Esophagus muscularis mucosa (tissue), 4 donors: ENCODE measurements around the gene BHLHE41. TPM values are rescaled to one million over a fixed set of nuclear protein-coding genes. Genes with fewer than 3 reads are reported as not detected.
A peak's percentile ranks its signal among the peaks of the same experiment; 100 is the strongest.

Source experiments
- DNase-seq: peaks from one replicate; pipeline ENCODE4 v3.0.0-alpha.2; 2017; ENCODE audit errors: extremely low spot score
- H3K27ac ChIP-seq, 4 donors: fragments of 200-600 bp; sonication (generic); replicated peaks in 1 of 4; 1 replicate in 3 of 4; 2 replicates in 1 of 4; pipeline ENCODE4 v1.5.1; 2016 to 2019; ENCODE audit warnings: mild to moderate bottlenecking in 1 of 4
- H3K27me3 ChIP-seq, 4 donors: fragments of 200-600 bp; sonication (generic); one replicate each; pipeline versions ENCODE4 v1.5.1 to v1.6.0; 2016 to 2019
- H3K36me3 ChIP-seq, 4 donors: fragments of 200-600 bp; sonication (generic); one replicate each; pipeline ENCODE4 v1.5.1; 2016 to 2019
- H3K4me1 ChIP-seq, 4 donors: fragments of 200-600 bp; sonication (generic); one replicate each; pipeline ENCODE4 v1.5.1; 2016 to 2019
- H3K4me3 ChIP-seq, 4 donors: fragments of 200-600 bp; sonication (generic); 1 replicate in 2 of 4; 2 replicates in 2 of 4; pipeline ENCODE4 v1.5.1; 2016 to 2019; ENCODE audit warnings: mild to moderate bottlenecking in 4 of 4, moderate library complexity in 1 of 4
- H3K9me3 ChIP-seq, 4 donors: fragments of 200-600 bp; sonication (generic); 1 replicate in 3 of 4; 2 replicates in 1 of 4; pipeline ENCODE4 v1.5.1; 2016 to 2019
- EP300 ChIP-seq: sonication (generic); formaldehyde crosslinking; IDR thresholded peaks from one replicate; pipeline ENCODE4 v1.6.1; 2017; ENCODE audit warnings: antibody characterized with exemption
- POLR2A ChIP-seq: fragments of 450-650 bp; IDR thresholded peaks from one replicate; pipeline ENCODE4 v1.6.1; 2017; ENCODE audit warnings: antibody characterized with exemption, moderate library complexity, mild to moderate bottlenecking, low read depth
- POLR2AphosphoS5 ChIP-seq, 2 donors: sonication (generic); formaldehyde crosslinking; IDR thresholded peaks; one replicate each; pipeline ENCODE4 v1.6.1; 2017; ENCODE audit warnings: antibody characterized with exemption in 2 of 2
- WGBS: methylation state at CpG from one replicate; pipeline ENCODE4 v1.1.5; 2018; 5-methylcytosine and 5-hydroxymethylcytosine counted together
- intact Hi-C: fragments of 100-400 bp; cut with DNase I; formaldehyde crosslinking; loops from one replicate; pipeline ENCODE4 v1.15.1; 2023
- total RNA-seq, 4 donors: library from RNA; depleted of rRNA; stranded (reverse); fragments of >200 nt; gene quantifications; one replicate each; pipeline versions ENCODE4 v1.1.0 to v1.2.1, GENCODE V29; 2016
- TF ChIP-seq, protein P1 (sequence below), 3 experiments: fragments of 200-600 bp in 2 of 3; fragments of 450-650 bp in 1 of 3; sonication (generic) in 2 of 3; IDR thresholded peaks; one replicate each; pipeline ENCODE4 v1.5.1; 2017 to 2019; ENCODE audit warnings: antibody characterized with exemption in 3 of 3, mild to moderate bottlenecking in 2 of 3, moderate library complexity in 1 of 3

The BHLHE41 gene
- total RNA-seq, 4 donors from 2014 or later, result 6.3 to 20.0 (median 14.8) TPM

GRCh38 chr12:26092346-26093105, 32.3 kb downstream of the BHLHE41 start:
- no peak overlapping the region for H3K4me3 ChIP-seq
- no peak for DNase-seq
- no peaks in the 10 kb centered on the region for H3K27me3 ChIP-seq
- H3K4me1 ChIP-seq, result peaks cover 0 to 5% (median 2%) of the 10 kb centered on the region in 4 donors
- no peaks in the 10 kb centered on the region for H3K9me3 ChIP-seq
- intact Hi-C loops, result loop anchor here (10.0 kb wide), 1 partner anchor 612 kb away; no protein-coding TSS in a partner anchor
- no peaks in the 10 kb centered on the region for H3K36me3 ChIP-seq
- no peak overlapping the region for H3K27ac ChIP-seq
- 72% methylated on average over 4 of the region's 4 CpGs for WGBS
- TF ChIP-seq EP300 (no peak), POLR2AphosphoS5 (IDR thresholded peaks at IDR 0.05) (no peak), POLR2A (no peak)
- TF ChIP-seq, protein P1, sequence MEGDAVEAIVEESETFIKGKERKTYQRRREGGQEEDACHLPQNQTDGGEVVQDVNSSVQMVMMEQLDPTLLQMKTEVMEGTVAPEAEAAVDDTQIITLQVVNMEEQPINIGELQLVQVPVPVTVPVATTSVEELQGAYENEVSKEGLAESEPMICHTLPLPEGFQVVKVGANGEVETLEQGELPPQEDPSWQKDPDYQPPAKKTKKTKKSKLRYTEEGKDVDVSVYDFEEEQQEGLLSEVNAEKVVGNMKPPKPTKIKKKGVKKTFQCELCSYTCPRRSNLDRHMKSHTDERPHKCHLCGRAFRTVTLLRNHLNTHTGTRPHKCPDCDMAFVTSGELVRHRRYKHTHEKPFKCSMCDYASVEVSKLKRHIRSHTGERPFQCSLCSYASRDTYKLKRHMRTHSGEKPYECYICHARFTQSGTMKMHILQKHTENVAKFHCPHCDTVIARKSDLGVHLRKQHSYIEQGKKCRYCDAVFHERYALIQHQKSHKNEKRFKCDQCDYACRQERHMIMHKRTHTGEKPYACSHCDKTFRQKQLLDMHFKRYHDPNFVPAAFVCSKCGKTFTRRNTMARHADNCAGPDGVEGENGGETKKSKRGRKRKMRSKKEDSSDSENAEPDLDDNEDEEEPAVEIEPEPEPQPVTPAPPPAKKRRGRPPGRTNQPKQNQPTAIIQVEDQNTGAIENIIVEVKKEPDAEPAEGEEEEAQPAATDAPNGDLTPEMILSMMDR (IDR thresholded peaks at IDR 0.05), result no peak

GRCh38 chr12:26091822-26092221, 33.0 kb downstream of the BHLHE41 start:
- no peaks in the 10 kb centered on the region for H3K9me3 ChIP-seq
- no peak overlapping the region for H3K27ac ChIP-seq
- H3K4me1 ChIP-seq, result no peaks in the 10 kb centered on the region
- no peak for DNase-seq
- no peaks in the 10 kb centered on the region for H3K36me3 ChIP-seq
- 88% methylated on average over 6 of the region's 6 CpGs for WGBS
- no peak overlapping the region for H3K4me3 ChIP-seq
- intact Hi-C loops, result loop anchor here (10.0 kb wide), 1 partner anchor 613 kb away; no protein-coding TSS in a partner anchor
- no peak for TF ChIP-seq POLR2A
- TF ChIP-seq, protein P1 (IDR thresholded peaks at IDR 0.05), result peak; percentile 7 to 16 (median 15)
- no peaks in the 10 kb centered on the region for H3K27me3 ChIP-seq

- H3K27me3 ChIP-seq, result no peaks in the 10 kb centered on the region
- WGBS, result 90% methylated on average over 11 of the region's 11 CpGs
- no peak for DNase-seq
- H3K27ac ChIP-seq, result no peak overlapping the region
- no peak overlapping the region for H3K4me3 ChIP-seq
- no peaks in the 10 kb centered on the region for H3K9me3 ChIP-seq
- H3K36me3 ChIP-seq, result no peaks in the 10 kb centered on the region
- no peaks in the 10 kb centered on the region for H3K4me1 ChIP-seq
- intact Hi-C loops, result loop anchor here (10.0 kb wide), 1 partner anchor 614 kb away; no protein-coding TSS in a partner anchor
- no peak for TF ChIP-seq POLR2A
- TF ChIP-seq, protein P1 (IDR thresholded peaks at IDR 0.05), result no peak
- no peak for TF ChIP-seq POLR2AphosphoS5 (IDR thresholded peaks at IDR 0.05)
- TF ChIP-seq EP300, result no peak
These were observed 33.9 kb downstream of the BHLHE41 start for GRCh38 chr12:26090836-26091510.

- no peak for DNase-seq
- Histone ChIP-seq H3K4me3 (no peak overlapping the region), H3K27ac (no peak overlapping the region), H3K27me3 (no peaks in the 10 kb centered on the region), H3K4me1 (no peaks in the 10 kb centered on the region), H3K36me3 (no peaks in the 10 kb centered on the region), H3K9me3 (no peaks in the 10 kb centered on the region)
- WGBS, result 81% methylated on average over 2 of the region's 2 CpGs
- intact Hi-C loops, result no loop called here
- TF ChIP-seq POLR2A (no peak), POLR2AphosphoS5 (IDR thresholded peaks at IDR 0.05) (no peak), EP300 (no peak)
- TF ChIP-seq, protein P1 (IDR thresholded peaks at IDR 0.05), result no peak
These were observed 35.8 kb downstream of the BHLHE41 start for GRCh38 chr12:26088998-26089397.
